ENCODE measurements around the gene SAPCD2. TPM values are rescaled to one million over a fixed set of nuclear protein-coding genes. Genes with fewer than 3 reads are reported as not detected.

SAPCD2 gene
- total RNA-seq, 1 donor from 2014 or later: 15.3 TPM

- DNase-seq (ENCODE audit: low spot score, unreplicated experiment): no peak
- H3K27ac Mint-ChIP-seq: no peak overlapping the region
- H3K4me3 Mint-ChIP-seq (ENCODE audit: low read depth): no peak overlapping the region
- TF ChIP-seq CTCF (IDR thresholded peaks at IDR 0.05; ENCODE audit: unreplicated experiment): no peak
- H3K9me3 Mint-ChIP-seq (ENCODE audit: low read depth): no peaks in the 10 kb centered on the region
- H3K27me3 Mint-ChIP-seq: peaks cover 38% of the 10 kb centered on the region
- H3K4me1 Mint-ChIP-seq (ENCODE audit: low read depth): peaks cover 2% of the 10 kb centered on the region
- H3K36me3 Mint-ChIP-seq (ENCODE audit: insufficient read depth): no peaks in the 10 kb centered on the region
Measured at GRCh38 chr9:137057545-137057944, 12.8 kb downstream of the SAPCD2 start.

GRCh38 chr9:137056739-137057415, 13.5 kb downstream of the SAPCD2 start:
- no peak for TF ChIP-seq CTCF (IDR thresholded peaks at IDR 0.05; ENCODE audit: unreplicated experiment)
- Mint-ChIP-seq H3K4me1 (ENCODE audit: low read depth) (peaks cover 2% of the 10 kb centered on the region), H3K4me3 (ENCODE audit: low read depth) (no peak overlapping the region), H3K27ac (no peak overlapping the region), H3K9me3 (ENCODE audit: low read depth) (no peaks in the 10 kb centered on the region), H3K36me3 (ENCODE audit: insufficient read depth) (no peaks in the 10 kb centered on the region), H3K27me3 (peaks cover 41% of the 10 kb centered on the region)
- DNase-seq (ENCODE audit: low spot score, unreplicated experiment): no peak

DNA sequence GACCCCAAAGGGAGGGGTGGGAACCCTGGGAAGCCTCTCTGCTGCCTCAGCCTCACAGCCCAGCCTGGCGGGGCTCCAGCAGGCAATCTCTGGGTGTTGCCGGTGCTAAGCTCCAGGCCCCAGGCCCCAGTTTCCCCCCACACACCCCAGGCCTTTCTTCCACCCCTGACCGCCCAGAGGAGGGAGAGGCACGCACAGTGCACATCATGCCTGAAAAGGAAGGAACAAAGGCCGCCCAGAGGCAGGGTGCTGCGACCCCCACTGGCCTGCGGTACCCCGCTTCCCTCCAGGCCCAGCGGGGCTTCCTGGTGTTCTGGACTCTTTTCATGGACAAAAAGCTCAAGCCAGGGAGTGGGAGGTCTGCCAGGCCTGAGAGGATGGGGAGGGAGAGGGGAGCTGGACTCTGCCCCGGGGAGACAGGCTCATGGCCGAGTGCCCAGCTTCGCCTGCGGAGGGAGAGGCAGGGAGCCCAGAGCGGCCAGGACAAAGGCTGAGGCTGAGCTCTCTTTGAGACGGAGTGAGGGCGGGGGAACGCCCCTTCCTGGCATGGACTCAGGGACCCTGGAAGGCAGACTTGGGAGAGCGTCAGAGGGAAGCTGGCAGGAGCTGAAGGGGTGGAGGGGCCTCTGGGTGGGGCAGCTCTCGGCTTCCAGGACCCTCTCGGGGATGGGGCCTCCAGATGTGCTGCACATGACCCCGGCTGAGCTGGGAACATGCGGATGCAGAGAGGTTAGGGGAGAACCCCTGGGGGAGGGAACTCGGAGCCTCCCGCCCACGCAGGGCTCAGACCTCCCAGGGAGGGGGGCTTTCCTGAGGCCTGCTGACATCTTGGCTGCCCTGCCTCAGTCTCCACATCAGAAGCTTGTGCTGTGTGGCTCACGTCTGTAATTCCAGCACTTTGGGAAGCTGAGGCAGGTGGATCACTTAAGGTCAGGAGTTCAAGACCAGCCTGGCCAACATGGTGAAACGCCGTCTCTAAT, 14.7 kb downstream of the SAPCD2 start:
- Mint-ChIP-seq H3K4me1 (ENCODE audit: low read depth) (peaks cover 2% of the 10 kb centered on the region), H3K27ac (no peak overlapping the region), H3K27me3 (peaks cover 41% of the 10 kb centered on the region), H3K36me3 (ENCODE audit: insufficient read depth) (no peaks in the 10 kb centered on the region), H3K9me3 (ENCODE audit: low read depth) (no peaks in the 10 kb centered on the region), H3K4me3 (ENCODE audit: low read depth) (no peak overlapping the region)
- no peak for DNase-seq (ENCODE audit: low spot score, unreplicated experiment)
- TF ChIP-seq CTCF (IDR thresholded peaks at IDR 0.05; ENCODE audit: unreplicated experiment): no peak

GRCh38 chr9:137054932-137055384, 15.4 kb downstream of the SAPCD2 start:
- no peaks in the 10 kb centered on the region for H3K36me3 Mint-ChIP-seq (ENCODE audit: insufficient read depth)
- H3K27ac Mint-ChIP-seq: no peak overlapping the region
- H3K9me3 Mint-ChIP-seq (ENCODE audit: low read depth): no peaks in the 10 kb centered on the region
- no peak for DNase-seq (ENCODE audit: low spot score, unreplicated experiment)
- H3K4me1 Mint-ChIP-seq (ENCODE audit: low read depth): peaks cover 2% of the 10 kb centered on the region
- H3K4me3 Mint-ChIP-seq (ENCODE audit: low read depth): no peak overlapping the region
- no peak for TF ChIP-seq CTCF (IDR thresholded peaks at IDR 0.05; ENCODE audit: unreplicated experiment)
- H3K27me3 Mint-ChIP-seq: peaks cover 45% of the 10 kb centered on the region
